ENCODE results near the gene TBX10. TPM values are rescaled to one million over a fixed set of nuclear protein-coding genes. Genes with fewer than 3 reads are reported as not detected.

TBX10 gene
- total RNA-seq, 1 experiment from 2014 or later: not detected

DNA sequence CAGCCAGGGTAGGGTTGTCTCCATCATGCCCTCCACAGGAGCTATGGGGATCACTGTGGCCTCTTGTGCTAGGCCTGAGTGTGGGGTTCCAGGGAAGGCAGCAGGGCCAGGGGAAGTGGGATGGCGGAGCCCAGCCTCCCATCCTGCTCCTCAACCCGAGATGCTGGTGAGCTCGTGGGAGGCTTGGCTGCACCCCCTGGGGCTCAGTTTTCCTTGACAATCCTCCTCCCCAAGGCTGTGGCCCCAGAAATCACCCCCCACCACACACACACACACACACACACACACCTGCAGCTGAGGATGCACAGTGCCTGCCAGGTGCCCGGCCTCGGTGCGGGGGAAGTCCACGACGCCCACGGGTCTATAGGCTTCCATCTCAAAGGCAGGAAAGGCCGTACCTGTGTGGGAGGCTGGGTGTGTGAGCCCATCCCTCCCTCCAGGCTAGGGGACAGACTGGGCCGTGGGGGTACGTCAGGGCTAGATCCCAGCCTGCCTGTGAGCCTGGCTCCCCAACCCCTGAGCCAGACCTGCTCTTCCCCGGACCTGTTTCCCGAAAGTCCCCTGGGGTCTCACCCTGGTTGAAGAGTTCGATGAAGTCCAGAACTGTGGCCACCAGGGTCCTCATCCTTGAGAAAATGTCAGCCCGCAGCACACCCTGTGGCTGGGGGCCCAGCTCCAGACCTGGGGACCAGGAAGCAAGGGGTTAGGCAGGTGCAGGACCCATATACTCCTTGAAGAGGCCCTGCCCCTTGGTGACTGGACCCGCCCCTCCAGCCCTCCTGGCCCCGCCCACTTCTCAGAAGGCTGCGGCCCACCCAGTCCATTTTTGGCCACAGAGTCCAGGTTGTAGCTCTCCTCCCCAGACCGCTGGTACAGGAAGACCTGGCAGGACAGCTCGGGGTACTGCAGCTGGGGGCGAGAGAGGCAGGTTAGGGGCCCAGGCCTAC is 5.2 kb upstream of the TBX10 start:
- in situ Hi-C loops (cut with HindIII; ENCODE audit: low pct_unique_long_range_greater_than_20kb, low sequenced_read_pairs): no loop called here
- H3K36me3 ChIP-seq (ENCODE audit: control insufficient read depth, insufficient read depth, low read length): no peaks in the 10 kb centered on the region
- ChIA-PET POLR2A (interaction anchor here (0.6 kb wide), 1 partner anchor 282 kb away, joined by 8 read pairs; no protein-coding TSS in a partner anchor), CTCF (interaction anchor here (0.6 to 1.4 kb wide), 3 partner anchors 15 to 67 kb away, joined by 4 to 9 read pairs (median 5); no protein-coding TSS in a partner anchor)
- no TSS peak for BruUV-seq (replicated peaks)
- DNase-seq (ENCODE audit: low read depth, low spot score) (no peak), ATAC-seq (no peak)
- H3K27ac ChIP-seq (ENCODE audit: low read length): no peak overlapping the region
- no peaks in the 10 kb centered on the region for H3K27me3 ChIP-seq (ENCODE audit: control insufficient read depth, insufficient read depth, low read length)
- no peak overlapping the region for H3K4me3 ChIP-seq (ENCODE audit: low read depth in 2 of 2, low read length in 2 of 2)
- no peaks in the 10 kb centered on the region for H3K9me3 ChIP-seq (ENCODE audit: control insufficient read depth, insufficient read depth, low read depth, low read length)
- intact Hi-C loops (cut with micrococcal nuclease; ENCODE audit: unreplicated experiment): loop anchor here (10.0 kb wide), 1 partner anchor 60 kb away; no protein-coding TSS in a partner anchor
- TF ChIP-seq TCF7L2 (IDR thresholded peaks at IDR 0.05; ENCODE audit: low read depth, low read length) (no peak), SIN3A (IDR thresholded peaks at IDR 0.05; ENCODE audit: borderline replicate concordance, insufficient read depth, low read depth, low read length) (no peak), POLR2AphosphoS5 (IDR thresholded peaks at IDR 0.05; ENCODE audit: low read depth, low read length) (no peak)
- TF ChIP-seq, protein P1, sequence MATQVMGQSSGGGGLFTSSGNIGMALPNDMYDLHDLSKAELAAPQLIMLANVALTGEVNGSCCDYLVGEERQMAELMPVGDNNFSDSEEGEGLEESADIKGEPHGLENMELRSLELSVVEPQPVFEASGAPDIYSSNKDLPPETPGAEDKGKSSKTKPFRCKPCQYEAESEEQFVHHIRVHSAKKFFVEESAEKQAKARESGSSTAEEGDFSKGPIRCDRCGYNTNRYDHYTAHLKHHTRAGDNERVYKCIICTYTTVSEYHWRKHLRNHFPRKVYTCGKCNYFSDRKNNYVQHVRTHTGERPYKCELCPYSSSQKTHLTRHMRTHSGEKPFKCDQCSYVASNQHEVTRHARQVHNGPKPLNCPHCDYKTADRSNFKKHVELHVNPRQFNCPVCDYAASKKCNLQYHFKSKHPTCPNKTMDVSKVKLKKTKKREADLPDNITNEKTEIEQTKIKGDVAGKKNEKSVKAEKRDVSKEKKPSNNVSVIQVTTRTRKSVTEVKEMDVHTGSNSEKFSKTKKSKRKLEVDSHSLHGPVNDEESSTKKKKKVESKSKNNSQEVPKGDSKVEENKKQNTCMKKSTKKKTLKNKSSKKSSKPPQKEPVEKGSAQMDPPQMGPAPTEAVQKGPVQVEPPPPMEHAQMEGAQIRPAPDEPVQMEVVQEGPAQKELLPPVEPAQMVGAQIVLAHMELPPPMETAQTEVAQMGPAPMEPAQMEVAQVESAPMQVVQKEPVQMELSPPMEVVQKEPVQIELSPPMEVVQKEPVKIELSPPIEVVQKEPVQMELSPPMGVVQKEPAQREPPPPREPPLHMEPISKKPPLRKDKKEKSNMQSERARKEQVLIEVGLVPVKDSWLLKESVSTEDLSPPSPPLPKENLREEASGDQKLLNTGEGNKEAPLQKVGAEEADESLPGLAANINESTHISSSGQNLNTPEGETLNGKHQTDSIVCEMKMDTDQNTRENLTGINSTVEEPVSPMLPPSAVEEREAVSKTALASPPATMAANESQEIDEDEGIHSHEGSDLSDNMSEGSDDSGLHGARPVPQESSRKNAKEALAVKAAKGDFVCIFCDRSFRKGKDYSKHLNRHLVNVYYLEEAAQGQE (IDR thresholded peaks at IDR 0.05; ENCODE audit: insufficient read depth in 1 of 2, low read depth in 2 of 2, low read length in 1 of 2): no peak
- TF ChIP-seq, protein P2, sequence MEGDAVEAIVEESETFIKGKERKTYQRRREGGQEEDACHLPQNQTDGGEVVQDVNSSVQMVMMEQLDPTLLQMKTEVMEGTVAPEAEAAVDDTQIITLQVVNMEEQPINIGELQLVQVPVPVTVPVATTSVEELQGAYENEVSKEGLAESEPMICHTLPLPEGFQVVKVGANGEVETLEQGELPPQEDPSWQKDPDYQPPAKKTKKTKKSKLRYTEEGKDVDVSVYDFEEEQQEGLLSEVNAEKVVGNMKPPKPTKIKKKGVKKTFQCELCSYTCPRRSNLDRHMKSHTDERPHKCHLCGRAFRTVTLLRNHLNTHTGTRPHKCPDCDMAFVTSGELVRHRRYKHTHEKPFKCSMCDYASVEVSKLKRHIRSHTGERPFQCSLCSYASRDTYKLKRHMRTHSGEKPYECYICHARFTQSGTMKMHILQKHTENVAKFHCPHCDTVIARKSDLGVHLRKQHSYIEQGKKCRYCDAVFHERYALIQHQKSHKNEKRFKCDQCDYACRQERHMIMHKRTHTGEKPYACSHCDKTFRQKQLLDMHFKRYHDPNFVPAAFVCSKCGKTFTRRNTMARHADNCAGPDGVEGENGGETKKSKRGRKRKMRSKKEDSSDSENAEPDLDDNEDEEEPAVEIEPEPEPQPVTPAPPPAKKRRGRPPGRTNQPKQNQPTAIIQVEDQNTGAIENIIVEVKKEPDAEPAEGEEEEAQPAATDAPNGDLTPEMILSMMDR (IDR thresholded peaks at IDR 0.05): no peak
- no peaks in the 10 kb centered on the region for H3K4me1 ChIP-seq (ENCODE audit: control insufficient read depth, insufficient read depth, low read length)

DNA sequence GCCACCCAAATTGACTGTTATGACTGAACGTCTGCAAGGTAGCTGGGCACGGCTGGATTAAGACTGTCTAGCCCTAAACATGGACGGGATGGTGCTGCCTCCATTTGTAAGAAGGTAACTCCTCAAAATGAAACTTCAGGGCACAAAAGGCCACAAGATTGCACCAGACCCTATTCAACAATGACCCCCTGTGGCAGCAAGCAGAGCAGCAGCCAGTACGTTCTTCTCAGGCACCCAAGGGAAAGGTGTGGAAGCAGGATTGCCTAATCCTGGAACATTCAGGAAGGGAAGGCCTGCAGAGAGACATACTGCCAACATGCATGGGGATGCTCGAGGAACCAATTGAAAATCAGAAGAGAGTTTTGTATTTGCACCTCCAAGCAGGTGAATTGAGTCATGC is 4.5 kb upstream of the TBX10 start:
- Histone ChIP-seq H3K27ac (ENCODE audit: low read length) (no peak overlapping the region), H3K4me3 (ENCODE audit: low read depth in 2 of 2, low read length in 2 of 2) (no peak overlapping the region), H3K27me3 (ENCODE audit: control insufficient read depth, insufficient read depth, low read length) (no peaks in the 10 kb centered on the region), H3K9me3 (ENCODE audit: control insufficient read depth, insufficient read depth, low read depth, low read length) (no peaks in the 10 kb centered on the region), H3K4me1 (ENCODE audit: control insufficient read depth, insufficient read depth, low read length) (no peaks in the 10 kb centered on the region), H3K36me3 (ENCODE audit: control insufficient read depth, insufficient read depth, low read length) (no peaks in the 10 kb centered on the region)
- ATAC-seq: no peak
- BruUV-seq (replicated peaks): no TSS peak
- intact Hi-C loops (cut with micrococcal nuclease; ENCODE audit: unreplicated experiment): loop anchor here (10.0 kb wide), 1 partner anchor 61 kb away; no protein-coding TSS in a partner anchor
- no peak for TF ChIP-seq SIN3A (IDR thresholded peaks at IDR 0.05; ENCODE audit: borderline replicate concordance, insufficient read depth, low read depth, low read length)
- TF ChIP-seq TCF7L2 (IDR thresholded peaks at IDR 0.05; ENCODE audit: low read depth, low read length): no peak
- no peak for TF ChIP-seq POLR2AphosphoS5 (IDR thresholded peaks at IDR 0.05; ENCODE audit: low read depth, low read length)
- TF ChIP-seq, protein P2 (IDR thresholded peaks at IDR 0.05): peak; percentile 64
- TF ChIP-seq, protein P1 (IDR thresholded peaks at IDR 0.05; ENCODE audit: insufficient read depth in 1 of 2, low read depth in 2 of 2, low read length in 1 of 2): no peak
- ChIA-PET POLR2A (no interaction called here), CTCF (no interaction called here)
- no peak for DNase-seq (ENCODE audit: low read depth, low spot score)
- in situ Hi-C loops (cut with HindIII; ENCODE audit: low pct_unique_long_range_greater_than_20kb, low sequenced_read_pairs): no loop called here
